Panc1 (cell line): Measurements from ENCODE around the gene TMPRSS2.

ENCODE experiments used
- POLR2AphosphoS5 ChIP-seq: IDR thresholded peaks from 2 replicates; pipeline ENCODE4 v1.6.1; 2012; ENCODE audit warnings: mild to moderate bottlenecking, low read depth, low read length, moderate library complexity
- SIN3A ChIP-seq: IDR thresholded peaks from 2 replicates; pipeline ENCODE4 v1.6.1; 2012; ENCODE audit warnings: low read depth, mild to moderate bottlenecking, low read length, moderate library complexity, borderline replicate concordance; ENCODE audit not compliant: insufficient read depth
- TCF7L2 ChIP-seq: IDR thresholded peaks from 2 replicates; pipeline ENCODE4 v1.6.1; 2011; ENCODE audit warnings: mild to moderate bottlenecking, low read depth, low read length, inconsistent platforms
- TF ChIP-seq, protein P1 (sequence below): fragments of 450-650 bp; IDR thresholded peaks from 2 replicates; pipeline ENCODE4 v1.5.1; 2017; ENCODE audit warnings: mild to moderate bottlenecking
- TF ChIP-seq, protein P2 (sequence below), 2 experiments: IDR thresholded peaks; 2 replicates each; pipeline ENCODE4 v1.6.1; 2011 to 2012; ENCODE audit warnings: low read depth in 2 of 2, control low read depth in 1 of 2, low read length in 1 of 2, mild to moderate bottlenecking in 1 of 2, moderate library complexity in 1 of 2; ENCODE audit not compliant: insufficient read depth in 1 of 2

DNA sequence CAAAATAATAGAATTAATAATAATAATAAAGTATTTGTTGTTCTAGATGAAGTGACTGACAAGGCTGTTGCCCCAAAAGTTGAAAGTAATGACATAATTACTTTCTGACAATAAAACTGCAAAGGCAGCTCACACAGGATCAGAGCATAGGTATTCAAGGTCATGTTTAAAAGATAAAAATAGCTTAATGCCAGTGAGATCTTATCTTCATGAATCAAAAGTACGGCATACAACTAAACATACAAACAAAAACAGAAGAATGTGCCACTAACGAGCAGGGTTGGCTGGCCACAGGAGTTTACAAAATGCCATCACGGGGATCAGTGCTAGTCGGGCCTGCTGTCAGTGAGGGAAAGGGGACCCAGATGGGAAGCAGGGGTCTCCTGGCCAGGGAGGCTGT is 22.4 kb upstream of the TMPRSS2 start:
- TF ChIP-seq, protein P1, sequence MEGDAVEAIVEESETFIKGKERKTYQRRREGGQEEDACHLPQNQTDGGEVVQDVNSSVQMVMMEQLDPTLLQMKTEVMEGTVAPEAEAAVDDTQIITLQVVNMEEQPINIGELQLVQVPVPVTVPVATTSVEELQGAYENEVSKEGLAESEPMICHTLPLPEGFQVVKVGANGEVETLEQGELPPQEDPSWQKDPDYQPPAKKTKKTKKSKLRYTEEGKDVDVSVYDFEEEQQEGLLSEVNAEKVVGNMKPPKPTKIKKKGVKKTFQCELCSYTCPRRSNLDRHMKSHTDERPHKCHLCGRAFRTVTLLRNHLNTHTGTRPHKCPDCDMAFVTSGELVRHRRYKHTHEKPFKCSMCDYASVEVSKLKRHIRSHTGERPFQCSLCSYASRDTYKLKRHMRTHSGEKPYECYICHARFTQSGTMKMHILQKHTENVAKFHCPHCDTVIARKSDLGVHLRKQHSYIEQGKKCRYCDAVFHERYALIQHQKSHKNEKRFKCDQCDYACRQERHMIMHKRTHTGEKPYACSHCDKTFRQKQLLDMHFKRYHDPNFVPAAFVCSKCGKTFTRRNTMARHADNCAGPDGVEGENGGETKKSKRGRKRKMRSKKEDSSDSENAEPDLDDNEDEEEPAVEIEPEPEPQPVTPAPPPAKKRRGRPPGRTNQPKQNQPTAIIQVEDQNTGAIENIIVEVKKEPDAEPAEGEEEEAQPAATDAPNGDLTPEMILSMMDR: no peak
- no peak for TF ChIP-seq SIN3A
- TF ChIP-seq, protein P2, sequence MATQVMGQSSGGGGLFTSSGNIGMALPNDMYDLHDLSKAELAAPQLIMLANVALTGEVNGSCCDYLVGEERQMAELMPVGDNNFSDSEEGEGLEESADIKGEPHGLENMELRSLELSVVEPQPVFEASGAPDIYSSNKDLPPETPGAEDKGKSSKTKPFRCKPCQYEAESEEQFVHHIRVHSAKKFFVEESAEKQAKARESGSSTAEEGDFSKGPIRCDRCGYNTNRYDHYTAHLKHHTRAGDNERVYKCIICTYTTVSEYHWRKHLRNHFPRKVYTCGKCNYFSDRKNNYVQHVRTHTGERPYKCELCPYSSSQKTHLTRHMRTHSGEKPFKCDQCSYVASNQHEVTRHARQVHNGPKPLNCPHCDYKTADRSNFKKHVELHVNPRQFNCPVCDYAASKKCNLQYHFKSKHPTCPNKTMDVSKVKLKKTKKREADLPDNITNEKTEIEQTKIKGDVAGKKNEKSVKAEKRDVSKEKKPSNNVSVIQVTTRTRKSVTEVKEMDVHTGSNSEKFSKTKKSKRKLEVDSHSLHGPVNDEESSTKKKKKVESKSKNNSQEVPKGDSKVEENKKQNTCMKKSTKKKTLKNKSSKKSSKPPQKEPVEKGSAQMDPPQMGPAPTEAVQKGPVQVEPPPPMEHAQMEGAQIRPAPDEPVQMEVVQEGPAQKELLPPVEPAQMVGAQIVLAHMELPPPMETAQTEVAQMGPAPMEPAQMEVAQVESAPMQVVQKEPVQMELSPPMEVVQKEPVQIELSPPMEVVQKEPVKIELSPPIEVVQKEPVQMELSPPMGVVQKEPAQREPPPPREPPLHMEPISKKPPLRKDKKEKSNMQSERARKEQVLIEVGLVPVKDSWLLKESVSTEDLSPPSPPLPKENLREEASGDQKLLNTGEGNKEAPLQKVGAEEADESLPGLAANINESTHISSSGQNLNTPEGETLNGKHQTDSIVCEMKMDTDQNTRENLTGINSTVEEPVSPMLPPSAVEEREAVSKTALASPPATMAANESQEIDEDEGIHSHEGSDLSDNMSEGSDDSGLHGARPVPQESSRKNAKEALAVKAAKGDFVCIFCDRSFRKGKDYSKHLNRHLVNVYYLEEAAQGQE (IDR thresholded peaks at IDR 0.05; ENCODE audit: insufficient read depth in 1 of 2, low read depth in 2 of 2, low read length in 1 of 2): no peak
- TF ChIP-seq POLR2AphosphoS5: no peak
- no peak for TF ChIP-seq TCF7L2
